HG02852 (cell line): Measurements from ENCODE around the gene TRIO.

Experiments
- ATAC-seq: cut with Tn5 transposase; IDR thresholded peaks from one replicate; pipeline ENCODE4 v1.9.1; 2021; ENCODE audit warnings: mild to moderate bottlenecking, moderate library complexity; ENCODE audit not compliant: unreplicated experiment

Gene TRIO

GRCh38 chr5:14465776-14466175 is 322.6 kb downstream of the TRIO start:
- no peak for ATAC-seq

GRCh38 chr5:14467251-14467650 is 324.1 kb downstream of the TRIO start:
- ATAC-seq, result no peak

GRCh38 chr5:14467886-14468285 is 324.7 kb downstream of the TRIO start:
- no peak for ATAC-seq

- no peak for ATAC-seq
Observed at GRCh38 chr5:14469551-14470377, 326.6 kb downstream of the TRIO start.

- ATAC-seq, result no peak
Observed at GRCh38 chr5:14471507-14471906, 328.4 kb downstream of the TRIO start.

- no peak for ATAC-seq
Observed at GRCh38 chr5:14472986-14473567, 329.9 kb downstream of the TRIO start.

- no peak for ATAC-seq
Observed at GRCh38 chr5:14475045-14475444, 331.9 kb downstream of the TRIO start.

- no peak for ATAC-seq
Observed at GRCh38 chr5:14476786-14477435, 333.8 kb downstream of the TRIO start.

GRCh38 chr5:14479143-14479696 is 336.1 kb downstream of the TRIO start:
- no peak for ATAC-seq

- ATAC-seq, result no peak
Observed at GRCh38 chr5:14481349-14481748, 338.2 kb downstream of the TRIO start.

GRCh38 chr5:14482085-14482484 is 338.9 kb downstream of the TRIO start:
- ATAC-seq, result no peak

GRCh38 chr5:14483504-14484157 is 340.5 kb downstream of the TRIO start:
- no peak for ATAC-seq

GRCh38 chr5:14486486-14486885 is 343.3 kb downstream of the TRIO start:
- ATAC-seq, result no peak

GRCh38 chr5:14486996-14487896 is 344.1 kb downstream of the TRIO start:
- ATAC-seq, result no peak

- ATAC-seq, result no peak
Observed at GRCh38 chr5:14487897-14488570, 344.9 kb downstream of the TRIO start.

GRCh38 chr5:14488709-14489108 is 345.6 kb downstream of the TRIO start:
- no peak for ATAC-seq

- no peak for ATAC-seq
Observed at GRCh38 chr5:14489643-14490042, 346.5 kb downstream of the TRIO start.

GRCh38 chr5:14490309-14490711 is 347.2 kb downstream of the TRIO start:
- ATAC-seq, result no peak

- no peak for ATAC-seq
Observed at GRCh38 chr5:14491015-14491915, 348.1 kb downstream of the TRIO start.
